ENCODE measurements around the gene CNTNAP4. TPM values are rescaled to one million over a fixed set of nuclear protein-coding genes. Genes with fewer than 3 reads are reported as not detected.

Gene CNTNAP4
- total RNA-seq, 1 donor from 2014 or later = not detected

DNA sequence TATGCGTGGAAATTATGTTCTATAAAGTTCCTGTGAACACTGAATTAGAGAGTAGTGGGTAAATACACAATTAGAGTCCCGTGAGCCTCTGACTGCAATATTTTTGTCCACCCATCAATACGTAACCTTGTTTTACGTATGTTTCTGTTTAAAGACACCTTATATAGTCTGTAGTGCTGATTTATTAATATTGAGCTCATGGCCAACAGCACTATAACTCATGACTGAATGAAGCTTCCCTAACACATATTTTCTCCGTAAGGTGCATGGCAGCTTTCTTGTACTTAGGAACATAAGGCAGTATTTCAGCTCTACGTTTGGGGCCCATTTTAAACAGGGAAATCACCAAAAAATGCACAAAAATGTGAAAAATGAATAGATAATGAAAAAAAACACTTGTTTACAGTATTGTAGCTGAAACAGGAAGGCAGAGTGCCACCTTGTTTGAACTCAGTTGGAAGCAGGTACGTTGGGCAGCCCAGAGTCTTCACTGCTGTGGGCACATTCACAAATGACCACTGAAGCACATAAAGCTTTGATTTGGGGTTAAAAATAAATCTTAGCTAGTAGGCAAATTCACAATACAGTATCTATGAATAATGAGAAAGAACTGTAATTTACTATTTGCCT is 108.5 kb downstream of the CNTNAP4 start:
- no peak for DNase-seq (ENCODE audit: low spot score)
- intact Hi-C loops (cut with DNase I) = no loop called here

DNA sequence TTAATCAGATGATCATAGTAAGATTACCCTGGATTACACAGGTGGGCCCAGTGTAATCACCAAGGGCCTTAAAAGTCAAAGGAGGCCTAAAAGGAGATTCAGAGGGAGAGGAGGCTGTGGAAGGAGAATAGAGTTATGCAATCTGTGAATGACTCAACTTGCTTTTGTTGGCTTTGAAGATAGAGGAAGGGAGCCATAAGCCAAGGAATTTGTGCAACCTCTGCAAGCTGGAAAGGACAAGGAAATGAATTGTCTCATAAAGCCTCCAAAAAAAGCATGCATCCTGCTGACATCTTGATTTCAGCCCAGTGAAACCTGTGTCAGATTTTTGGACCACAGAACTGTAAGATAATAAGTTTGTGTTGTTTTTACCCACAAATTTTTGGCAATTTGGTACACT is 109.6 kb downstream of the CNTNAP4 start:
- DNase-seq (ENCODE audit: low spot score) = no peak
- intact Hi-C loops (cut with DNase I) = no loop called here

DNA sequence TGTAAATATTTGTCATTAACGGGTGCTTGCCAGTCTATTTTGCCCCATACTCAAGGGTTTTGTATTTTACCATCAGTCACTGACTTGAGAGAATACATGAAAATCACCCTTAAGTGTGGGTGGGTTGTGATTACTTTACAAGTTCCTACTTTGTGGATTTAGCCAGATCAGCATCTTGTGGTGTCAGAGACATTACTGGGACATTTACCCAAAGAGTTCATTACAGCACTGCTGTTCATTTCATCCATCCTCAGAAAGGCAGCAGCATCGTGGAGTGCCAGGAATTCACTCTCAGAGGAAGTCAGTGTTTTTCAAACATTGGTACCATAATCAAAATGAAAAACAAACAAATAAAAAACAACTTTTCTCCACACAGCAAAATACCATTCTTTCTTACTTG is 110.8 kb downstream of the CNTNAP4 start:
- DNase-seq (ENCODE audit: low spot score) = no peak
- intact Hi-C loops (cut with DNase I) = no loop called here

DNA sequence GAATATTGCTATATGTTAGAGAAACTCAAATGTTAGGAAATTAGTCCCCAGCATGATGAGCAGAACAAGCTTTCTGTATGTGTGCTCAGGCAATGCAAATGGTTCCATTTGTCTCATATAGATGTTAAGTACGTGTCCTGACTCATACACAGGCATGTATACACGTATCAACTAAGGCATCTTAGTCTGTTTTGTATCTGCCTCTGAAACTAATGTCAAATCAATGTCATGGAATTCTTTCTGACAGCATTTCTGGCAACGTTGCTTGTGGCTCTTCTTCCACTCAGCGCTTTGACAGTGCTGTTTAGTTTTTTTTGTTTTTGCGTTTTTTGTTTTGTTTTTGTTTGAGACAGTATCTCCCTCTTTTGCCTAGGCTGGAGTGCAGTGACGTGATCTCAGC is 111.9 kb downstream of the CNTNAP4 start:
- DNase-seq (ENCODE audit: low spot score) = no peak
- intact Hi-C loops (cut with DNase I) = no loop called here

DNA sequence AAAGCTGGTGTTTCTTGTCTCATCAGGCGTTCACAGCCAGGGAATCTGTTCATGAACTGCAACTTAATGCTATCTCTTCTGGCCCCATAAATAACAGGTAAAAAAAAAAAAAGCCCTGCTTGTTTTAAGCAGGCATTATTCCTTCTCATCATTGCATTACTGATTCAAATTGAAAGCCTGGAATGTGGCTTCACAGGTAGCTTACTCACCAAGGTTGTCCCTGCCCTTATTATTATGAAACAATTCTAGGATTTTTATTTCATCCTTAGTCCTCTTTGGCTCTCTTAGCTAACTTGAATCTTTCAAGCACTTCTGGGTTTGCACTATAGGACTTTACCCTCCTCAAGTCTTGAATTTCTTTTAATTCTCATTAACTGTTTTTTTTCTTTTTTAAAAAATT is 113.3 kb downstream of the CNTNAP4 start:
- intact Hi-C loops (cut with DNase I) = no loop called here
- DNase-seq (ENCODE audit: low spot score) = no peak

DNA sequence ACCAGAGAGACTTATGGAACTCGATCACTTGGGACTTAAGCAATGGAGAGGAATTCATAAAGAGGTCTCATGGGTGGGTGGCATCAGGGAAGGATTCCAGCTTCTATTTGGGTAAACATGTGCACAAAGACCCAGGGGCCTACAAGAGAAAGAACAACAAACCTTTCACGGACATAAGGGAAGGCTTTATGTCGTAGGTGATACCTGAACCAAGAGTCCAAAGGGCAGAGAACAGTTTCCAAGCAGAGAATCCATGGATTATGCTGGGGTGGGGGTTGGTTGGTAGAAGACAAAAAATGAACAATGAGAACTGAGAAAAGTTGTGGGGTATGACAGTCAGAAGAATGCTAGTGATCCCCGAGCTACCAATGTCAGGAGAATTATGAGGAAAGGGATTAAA is 119.8 kb downstream of the CNTNAP4 start:
- intact Hi-C loops (cut with DNase I) = no loop called here

DNA sequence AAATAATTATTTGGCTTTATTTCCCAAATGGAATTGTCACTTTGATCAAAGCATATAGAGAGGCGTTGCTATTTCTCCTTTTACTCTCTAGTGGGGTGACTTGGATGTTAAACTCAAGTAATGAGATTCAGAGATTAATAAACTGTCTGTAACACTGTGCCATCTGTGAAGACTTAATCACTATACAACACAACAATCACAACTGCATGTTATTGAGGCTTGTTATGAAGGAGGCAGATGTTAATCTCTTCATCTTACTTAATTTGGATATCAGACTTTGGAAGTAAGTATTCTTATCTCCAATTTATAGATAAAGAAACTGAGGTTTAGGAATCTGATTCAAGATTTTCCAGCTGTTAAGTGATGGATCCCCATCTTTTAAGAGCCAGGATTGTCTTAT is 132.5 kb downstream of the CNTNAP4 start:
- no peak for DNase-seq (ENCODE audit: low spot score)
- intact Hi-C loops (cut with DNase I) = no loop called here

More for the DNA sequence above, 119.8 kb downstream of the CNTNAP4 start:
- no peak for DNase-seq (ENCODE audit: low spot score)

DNA sequence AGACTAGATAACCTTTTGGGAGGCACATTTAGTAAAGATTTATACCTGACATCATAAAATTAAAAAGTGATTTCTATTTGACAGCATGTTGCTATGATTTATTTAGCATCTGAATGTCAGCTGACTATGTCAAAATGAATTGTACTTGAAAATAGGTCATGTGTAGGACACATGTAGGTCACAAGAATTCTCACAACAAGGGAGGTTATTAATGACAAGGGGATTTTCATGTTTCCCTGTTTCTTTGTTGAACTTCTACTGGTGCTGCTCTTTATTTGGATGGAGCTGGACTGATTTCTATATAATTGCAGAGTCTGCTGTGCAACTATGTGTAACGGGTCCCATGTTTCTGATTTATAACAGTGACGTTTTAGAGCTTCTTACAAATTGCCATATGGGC is 144.4 kb downstream of the CNTNAP4 start:
- DNase-seq (ENCODE audit: low spot score) = no peak
- intact Hi-C loops (cut with DNase I) = no loop called here

DNA sequence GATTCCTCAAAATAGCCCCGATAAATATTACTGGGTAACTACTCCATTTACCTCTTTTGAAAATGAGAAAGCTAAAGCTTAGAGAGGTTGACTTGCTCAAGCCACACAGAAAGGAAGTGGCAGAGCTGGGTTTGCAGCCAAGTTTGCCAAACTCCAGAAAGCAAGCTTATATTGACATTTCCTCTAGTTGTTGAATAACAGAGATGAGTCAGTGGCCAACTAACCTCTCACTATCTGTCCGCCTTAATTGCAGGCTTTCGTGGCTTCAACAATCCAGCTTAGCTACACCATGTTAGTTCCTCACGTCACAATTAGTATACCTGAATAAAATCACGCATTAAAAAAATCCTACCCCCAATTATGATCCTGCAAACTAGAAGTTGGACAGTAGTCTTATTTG is 151.7 kb downstream of the CNTNAP4 start:
- intact Hi-C loops (cut with DNase I) = no loop called here
- DNase-seq (ENCODE audit: low spot score) = no peak

DNA sequence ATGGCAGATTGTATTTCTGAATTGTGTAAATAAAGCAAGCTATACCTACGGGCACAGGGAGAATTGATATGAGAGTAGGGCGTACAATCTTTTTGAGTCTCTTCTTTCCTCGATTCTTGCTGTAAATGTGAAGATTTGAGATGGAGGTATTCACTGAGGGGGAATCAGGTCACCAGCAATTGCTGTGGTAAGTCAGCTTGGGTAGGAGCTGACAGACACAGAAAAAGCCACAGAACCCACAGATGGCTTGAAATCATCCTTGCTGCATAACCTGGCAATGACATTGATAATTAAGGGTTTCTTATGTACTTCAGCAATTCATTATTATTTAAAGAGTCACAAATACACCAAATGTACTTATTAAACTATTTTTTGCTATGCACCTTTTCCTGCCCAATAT is 164.2 kb downstream of the CNTNAP4 start:
- intact Hi-C loops (cut with DNase I) = no loop called here
- no peak for DNase-seq (ENCODE audit: low spot score)

DNA sequence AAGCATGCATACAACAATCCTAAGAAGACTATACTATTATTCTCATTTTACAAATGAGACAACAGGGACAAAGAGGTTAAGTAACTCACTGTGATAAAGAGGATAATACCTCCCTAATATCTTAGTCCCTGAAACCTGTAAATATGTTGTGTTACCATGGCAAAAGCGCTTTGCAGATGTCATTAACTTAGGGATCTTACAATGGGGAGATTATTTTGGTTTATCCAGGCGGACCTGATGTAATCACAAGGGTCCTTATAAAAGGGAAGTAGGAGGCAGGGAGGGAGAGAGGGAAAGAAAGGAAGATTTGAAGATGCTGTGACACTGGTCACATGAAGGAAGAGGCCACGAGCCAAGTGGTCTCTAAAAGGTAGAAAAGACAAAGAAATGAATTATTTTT is 164.7 kb downstream of the CNTNAP4 start:
- intact Hi-C loops (cut with DNase I) = no loop called here
- no peak for DNase-seq (ENCODE audit: low spot score)

DNA sequence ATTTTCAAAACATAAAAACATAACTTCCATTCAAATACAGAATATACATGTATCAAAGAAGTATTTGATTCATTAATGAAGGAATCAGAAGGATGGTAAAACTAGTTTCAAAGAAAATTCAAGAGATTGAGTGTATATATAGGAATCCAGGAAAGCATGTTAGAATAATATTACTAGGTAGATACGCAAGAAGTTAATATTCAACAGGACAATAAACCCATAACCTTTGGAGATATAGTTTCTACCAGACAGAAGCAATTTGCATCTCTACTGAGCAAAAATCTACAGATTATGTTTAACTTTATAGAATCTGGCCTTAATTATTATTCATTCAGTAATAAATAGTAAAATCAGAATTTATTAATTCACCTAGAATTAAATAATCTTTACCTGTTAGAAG is 166.8 kb downstream of the CNTNAP4 start:
- intact Hi-C loops (cut with DNase I) = no loop called here
- no peak for DNase-seq (ENCODE audit: low spot score)

DNA sequence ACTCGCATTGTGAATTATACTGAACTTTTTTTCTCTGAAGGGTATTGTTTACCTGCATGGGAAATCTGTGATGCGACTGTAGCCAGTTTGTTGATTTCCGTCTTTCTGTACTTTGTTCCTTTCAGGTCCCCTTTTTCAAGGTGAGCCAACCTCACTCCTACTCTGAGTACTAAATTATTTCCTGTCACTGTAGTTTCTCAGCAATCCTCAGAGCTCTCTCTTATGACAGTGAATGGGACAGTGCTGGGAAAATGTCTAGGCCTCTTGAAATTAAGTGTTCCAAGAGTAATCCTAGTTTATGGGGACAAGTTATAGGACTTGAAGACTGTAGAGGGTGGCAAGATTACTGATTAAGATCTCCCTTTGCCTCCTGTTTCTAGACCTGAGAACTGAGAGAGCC is 167.6 kb downstream of the CNTNAP4 start:
- DNase-seq (ENCODE audit: low spot score) = no peak
- intact Hi-C loops (cut with DNase I) = no loop called here

DNA sequence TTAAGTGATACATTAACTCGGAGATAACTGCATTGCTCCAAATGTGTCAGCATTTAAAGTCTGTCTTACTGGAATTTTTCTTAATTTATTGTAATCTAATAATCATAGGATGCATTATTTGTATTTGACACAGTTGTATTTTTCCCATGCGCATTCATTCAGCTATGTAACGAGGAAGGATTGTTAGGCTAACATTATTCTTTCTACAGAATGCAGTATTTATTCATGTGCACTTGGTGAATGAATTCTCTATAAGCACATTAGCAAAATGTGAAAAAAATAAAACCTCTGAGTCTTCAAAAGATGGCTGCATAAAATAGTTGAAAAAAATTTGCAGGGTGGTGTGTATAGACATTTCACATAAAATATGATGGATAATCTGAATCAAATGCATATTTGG is 168.6 kb downstream of the CNTNAP4 start:
- DNase-seq (ENCODE audit: low spot score) = no peak
- intact Hi-C loops (cut with DNase I) = no loop called here

DNA sequence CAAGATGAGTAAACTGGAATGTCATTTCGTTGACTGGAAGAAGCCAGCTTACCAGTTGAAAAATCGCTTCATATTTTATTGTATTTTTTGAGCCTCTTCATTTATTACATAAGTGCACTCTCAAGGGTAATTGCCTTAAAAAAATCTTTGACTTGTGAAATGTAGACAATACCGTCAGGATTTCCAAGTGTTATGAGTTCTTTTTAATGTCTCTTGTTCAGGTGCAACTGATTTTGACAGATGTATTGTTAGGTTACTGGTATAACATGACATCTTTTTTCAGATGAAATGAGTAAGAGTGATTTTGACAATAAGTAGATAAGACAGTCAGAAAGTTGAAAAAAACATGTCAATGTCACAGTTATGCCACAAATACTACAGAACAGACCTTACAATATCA is 169.1 kb downstream of the CNTNAP4 start:
- DNase-seq (ENCODE audit: low spot score) = no peak
- intact Hi-C loops (cut with DNase I) = no loop called here

DNA sequence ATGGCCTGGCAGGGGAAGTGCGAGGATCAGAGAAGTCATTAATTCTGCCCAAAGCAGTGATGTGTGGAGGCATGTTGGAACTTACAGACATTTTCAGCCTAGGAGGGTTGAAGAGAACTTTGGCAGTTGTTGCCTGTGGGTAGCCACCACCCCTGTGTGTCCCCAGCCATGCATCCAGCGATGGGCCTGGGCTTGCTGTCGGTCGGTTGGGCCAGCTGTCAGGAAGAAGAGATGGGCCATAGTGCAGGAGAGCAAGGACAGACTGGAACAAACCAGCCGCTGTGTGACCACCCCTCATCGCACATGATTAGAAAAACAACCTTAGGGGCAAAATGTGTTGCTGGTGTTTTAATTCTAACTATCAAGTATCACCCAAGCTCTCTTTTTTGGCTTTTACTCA is 173.7 kb downstream of the CNTNAP4 start:
- intact Hi-C loops (cut with DNase I) = no loop called here
- no peak for DNase-seq (ENCODE audit: low spot score)

DNA sequence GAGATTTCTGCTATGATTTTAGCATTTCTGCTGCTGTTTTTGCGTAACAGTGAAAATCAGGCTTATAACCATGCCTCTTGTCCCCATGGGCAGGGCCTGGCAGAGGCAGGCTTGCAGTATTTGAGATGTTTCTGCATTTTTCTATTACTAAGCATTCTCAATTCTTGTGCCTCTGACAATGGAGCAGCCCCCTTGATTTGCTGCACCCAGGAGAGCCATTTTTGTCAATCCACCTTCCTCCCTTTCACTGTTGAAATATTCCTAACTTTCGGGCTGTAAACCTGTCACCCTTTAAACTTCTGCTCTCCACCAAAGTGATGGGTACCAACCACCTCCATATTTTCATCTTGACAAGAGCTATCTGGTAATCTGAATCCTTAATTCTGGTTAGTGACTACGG is 178.1 kb downstream of the CNTNAP4 start:
- no peak for DNase-seq (ENCODE audit: low spot score)
- intact Hi-C loops (cut with DNase I) = no loop called here

DNA sequence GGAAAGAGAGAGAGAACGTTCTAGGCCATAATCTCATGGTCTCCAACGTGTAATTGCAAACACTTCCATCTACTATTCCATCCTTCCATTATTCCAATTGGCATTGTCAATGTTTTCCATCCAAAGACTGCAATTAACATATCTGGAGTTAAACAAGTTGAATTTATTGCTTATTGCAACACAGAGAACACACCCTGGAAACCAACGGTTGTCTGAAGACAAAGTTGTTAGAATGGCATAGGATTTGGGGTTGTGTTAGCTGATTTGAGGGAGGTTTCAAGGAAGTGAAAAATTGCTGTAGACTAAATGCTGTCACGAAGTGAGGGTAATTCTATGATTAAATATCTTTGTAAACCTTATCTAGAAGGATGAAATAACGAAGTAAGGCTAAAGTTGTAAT is 178.8 kb downstream of the CNTNAP4 start:
- intact Hi-C loops (cut with DNase I) = no loop called here
- DNase-seq (ENCODE audit: low spot score) = no peak

DNA sequence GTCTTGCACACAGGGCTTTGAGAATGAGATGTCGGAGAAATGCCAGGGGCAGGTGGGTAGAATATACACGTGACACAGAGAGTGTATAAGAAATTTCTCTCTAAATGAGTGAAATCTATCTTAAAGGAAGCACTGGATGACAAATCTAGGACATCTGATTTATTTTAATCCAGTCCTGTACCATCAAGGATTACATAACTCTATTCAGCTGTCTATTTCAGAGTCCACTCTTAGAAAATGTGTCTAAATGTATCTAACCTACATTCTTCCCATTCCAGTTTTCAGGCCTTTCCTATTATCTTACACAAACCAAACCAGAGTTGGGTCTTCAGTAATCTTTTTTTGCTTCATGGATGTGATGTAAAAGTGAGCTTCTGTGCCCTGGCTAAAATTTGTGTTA is 181.9 kb downstream of the CNTNAP4 start:
- DNase-seq (ENCODE audit: low spot score) = no peak
- intact Hi-C loops (cut with DNase I) = no loop called here

DNA sequence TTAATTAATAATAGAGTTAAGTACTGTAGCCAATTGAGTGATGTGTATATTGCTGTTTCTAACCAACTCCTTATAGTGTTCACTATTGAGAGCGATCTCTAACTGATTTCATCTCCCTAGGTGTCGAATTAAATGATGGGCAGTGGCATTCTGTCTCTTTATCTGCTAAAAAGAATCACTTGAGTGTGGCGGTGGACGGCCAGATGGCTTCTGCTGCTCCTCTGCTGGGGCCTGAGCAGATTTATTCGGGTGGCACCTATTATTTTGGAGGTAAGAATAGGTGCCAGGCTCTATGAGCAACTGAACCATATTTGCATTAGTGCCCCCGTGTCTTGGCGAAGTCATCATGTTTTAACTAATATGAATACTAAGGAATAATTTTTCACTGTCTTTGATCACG is 184.6 kb downstream of the CNTNAP4 start:
- intact Hi-C loops (cut with DNase I) = no loop called here
- no peak for DNase-seq (ENCODE audit: low spot score)

DNA sequence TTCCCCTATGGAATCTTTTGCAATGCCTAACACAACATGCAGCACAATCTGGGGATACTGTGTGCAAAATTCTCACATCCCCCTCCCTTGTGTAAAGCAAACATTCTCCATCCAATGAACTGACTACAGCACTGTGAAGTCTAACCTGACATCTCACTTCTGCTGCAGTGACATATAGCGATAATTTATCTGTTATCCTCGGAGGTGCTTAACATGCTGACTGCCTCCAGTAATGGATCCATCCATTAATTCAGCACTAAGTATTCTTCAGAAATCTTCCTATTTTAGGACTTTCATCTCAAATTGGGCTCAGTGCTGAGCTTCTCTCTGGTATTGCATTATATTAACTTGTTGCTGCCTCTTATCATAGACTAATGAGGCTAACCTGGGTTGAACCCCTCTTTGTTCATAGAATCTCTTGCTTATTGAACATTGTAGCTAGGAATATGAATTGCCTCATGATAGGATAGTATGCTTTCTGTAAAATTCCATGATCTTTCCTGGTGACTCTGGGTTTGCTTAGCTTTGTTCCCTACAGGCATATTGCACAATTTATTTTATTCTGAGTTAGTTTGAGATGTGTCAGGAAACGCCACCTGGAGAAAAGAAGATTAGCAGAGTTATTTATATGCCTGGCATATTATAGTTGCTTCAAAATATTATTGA is 187.9 kb downstream of the CNTNAP4 start:
- intact Hi-C loops (cut with DNase I) = no loop called here
- DNase-seq (ENCODE audit: low spot score) = no peak

DNA sequence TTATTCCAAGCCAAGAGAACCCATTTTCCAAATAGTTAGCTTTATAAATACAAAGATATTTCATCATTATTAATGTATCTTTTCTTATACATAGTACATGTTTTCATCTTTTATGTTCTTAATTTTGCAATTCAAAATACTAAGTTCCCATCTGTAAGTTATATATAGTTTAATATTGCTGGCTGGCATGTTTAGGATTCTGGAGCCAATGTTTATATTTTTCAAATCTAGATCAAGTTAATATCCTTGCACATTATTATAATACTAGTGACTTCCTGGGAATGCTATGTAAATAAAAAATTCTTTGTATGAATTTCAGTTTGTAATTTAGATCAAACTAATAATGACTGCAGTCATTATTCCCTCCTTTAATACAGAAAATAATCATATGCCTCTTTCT is 189.7 kb downstream of the CNTNAP4 start:
- intact Hi-C loops (cut with DNase I) = no loop called here
- DNase-seq (ENCODE audit: low spot score) = no peak
